GM13976 (cell line): ENCODE results near the gene KCNC1.

Experiments used
- DNase-seq: peaks from one replicate; pipeline ENCODE4 v3.0.0; 2012; ENCODE audit warnings: low spot score
- in situ Hi-C: fragments of 300-500 bp; cut with MboI; formaldehyde crosslinking; loops from one replicate; pipeline ENCODE4 v1.12.0; 2022; ENCODE audit warnings: low sequenced_read_pairs, mixed read lengths, inconsistent platforms; ENCODE audit not compliant: unreplicated experiment
- TF ChIP-seq, protein P1 (sequence below): IDR thresholded peaks from 2 replicates; pipeline ENCODE4 v1.5.1; 2012; ENCODE audit warnings: borderline replicate concordance, mild to moderate bottlenecking; ENCODE audit not compliant: insufficient read depth; ENCODE audit errors: extremely low read depth, missing control alignments, control extremely low read depth

Gene KCNC1

DNA sequence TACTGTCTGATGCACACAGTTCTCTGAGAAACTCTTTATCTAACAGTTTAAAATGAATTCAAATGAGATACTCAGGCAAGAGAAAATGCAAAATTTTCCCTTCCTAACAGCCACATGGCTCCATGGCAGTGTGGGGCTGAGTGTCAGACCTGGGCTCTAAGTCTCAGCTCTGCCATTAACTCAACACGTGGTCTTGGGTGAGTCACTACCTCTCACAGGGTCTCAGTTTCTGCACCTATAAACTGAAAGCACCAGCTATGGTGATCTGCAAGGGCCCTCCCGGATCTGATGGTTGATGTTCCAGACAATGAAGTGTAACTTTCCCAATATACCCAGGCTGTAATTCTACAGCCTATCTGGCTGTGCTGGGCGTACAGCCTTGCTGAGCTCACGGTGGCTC is 70.5 kb downstream of the KCNC1 start:
- in situ Hi-C loops = no loop called here
- TF ChIP-seq, protein P1, sequence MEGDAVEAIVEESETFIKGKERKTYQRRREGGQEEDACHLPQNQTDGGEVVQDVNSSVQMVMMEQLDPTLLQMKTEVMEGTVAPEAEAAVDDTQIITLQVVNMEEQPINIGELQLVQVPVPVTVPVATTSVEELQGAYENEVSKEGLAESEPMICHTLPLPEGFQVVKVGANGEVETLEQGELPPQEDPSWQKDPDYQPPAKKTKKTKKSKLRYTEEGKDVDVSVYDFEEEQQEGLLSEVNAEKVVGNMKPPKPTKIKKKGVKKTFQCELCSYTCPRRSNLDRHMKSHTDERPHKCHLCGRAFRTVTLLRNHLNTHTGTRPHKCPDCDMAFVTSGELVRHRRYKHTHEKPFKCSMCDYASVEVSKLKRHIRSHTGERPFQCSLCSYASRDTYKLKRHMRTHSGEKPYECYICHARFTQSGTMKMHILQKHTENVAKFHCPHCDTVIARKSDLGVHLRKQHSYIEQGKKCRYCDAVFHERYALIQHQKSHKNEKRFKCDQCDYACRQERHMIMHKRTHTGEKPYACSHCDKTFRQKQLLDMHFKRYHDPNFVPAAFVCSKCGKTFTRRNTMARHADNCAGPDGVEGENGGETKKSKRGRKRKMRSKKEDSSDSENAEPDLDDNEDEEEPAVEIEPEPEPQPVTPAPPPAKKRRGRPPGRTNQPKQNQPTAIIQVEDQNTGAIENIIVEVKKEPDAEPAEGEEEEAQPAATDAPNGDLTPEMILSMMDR = no peak
- DNase-seq = no peak

DNA sequence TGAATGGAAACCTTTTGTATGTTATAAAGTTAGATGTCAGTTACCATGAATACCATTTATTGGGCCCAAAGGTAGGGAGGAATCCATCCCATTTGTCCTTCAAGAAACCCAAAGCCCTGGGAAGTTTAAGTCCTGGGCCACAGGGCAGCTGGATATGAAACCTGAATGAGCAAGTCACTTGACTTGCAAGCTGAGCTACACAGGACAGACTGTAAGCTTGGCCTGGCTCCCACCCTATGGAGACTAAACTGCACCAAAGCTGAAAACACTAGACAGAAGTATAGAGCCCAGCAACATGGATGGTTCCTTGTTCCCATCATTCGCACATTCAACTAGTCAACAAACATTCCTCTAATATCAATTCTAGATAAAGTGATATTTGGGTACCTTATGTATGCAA is 71.3 kb downstream of the KCNC1 start:
- in situ Hi-C loops = no loop called here
- DNase-seq = no peak
- TF ChIP-seq, protein P1 = no peak

DNA sequence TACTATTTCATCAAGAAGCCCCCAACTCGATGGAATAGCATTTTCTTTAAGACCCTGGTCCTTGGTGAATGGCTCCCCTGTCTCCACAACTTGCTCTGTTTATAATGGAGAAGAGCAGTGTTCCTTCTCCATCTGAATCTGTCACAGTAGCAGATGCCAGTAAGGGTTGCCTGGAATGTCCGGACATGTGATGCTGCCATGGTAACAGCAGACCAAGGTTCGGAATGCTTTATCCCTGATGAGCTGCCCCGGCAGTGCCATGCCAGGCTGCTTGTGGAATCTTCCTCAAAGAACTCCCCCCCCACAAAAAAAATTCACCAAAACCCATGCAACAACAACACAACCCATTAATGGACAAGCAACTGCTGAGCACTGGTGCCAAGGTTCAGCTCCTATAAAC is 72.5 kb downstream of the KCNC1 start:
- in situ Hi-C loops = no loop called here
- TF ChIP-seq, protein P1 = no peak
- DNase-seq = no peak

DNA sequence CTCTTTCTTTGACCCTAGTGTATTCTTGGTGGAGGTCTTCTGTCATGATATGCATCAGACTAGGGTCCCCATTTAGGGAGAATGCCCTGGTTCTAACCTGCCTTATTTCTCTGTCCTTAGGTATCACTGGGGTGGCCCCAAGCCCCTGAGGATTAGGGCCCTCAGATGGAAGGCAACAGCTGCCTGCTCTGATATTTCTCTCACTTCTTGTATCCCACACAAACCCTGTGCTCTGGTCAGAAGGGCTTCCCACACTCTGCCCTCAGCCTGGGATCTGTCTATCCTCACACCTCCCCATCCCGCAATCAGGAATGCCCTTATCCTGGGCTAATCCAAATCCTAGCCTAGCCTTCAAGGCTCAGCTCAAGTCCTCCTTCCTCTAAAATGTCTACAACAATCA is 75.5 kb downstream of the KCNC1 start:
- no peak for DNase-seq
- TF ChIP-seq, protein P1 = no peak
- in situ Hi-C loops = no loop called here

DNA sequence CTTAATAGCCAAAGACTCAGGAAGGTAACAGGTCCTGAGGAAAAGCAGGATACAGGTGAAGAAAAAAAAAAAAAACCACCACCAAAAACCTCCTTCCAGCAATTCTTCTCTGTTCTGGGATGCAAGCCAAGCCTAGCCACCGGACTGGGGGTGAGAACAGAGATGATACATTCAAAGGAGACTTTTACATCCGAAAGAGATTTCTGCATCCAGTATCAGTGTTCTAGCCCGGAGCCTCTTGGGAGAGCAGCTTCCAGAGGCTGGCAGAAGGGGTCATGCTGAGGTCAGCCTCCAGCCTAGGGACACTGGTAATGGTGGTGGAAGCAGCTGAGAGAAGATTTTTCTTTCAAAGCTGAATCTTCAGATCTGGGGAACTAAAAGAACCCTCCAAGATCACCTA is 76.2 kb downstream of the KCNC1 start:
- in situ Hi-C loops = no loop called here
- no peak for DNase-seq
- TF ChIP-seq, protein P1 = no peak

DNA sequence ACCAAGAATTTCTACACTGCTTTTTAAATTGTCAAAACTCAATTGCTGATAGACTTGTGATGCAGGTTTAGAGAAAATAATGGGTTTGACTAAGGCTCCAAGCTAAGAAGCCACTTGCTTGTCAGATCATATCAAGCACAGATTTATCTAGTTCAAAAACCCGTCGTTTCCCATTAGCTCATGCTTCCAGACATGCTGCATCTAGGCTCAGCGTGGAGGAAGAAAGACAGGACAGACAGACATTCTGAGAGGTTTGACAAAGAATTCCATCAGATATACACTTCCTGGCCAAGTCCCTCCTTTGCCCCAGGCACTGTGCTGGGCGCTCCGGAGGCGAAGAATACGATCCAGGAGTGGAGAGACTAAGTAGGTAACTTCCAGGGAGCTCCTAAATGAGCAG is 76.8 kb downstream of the KCNC1 start:
- in situ Hi-C loops = no loop called here
- TF ChIP-seq, protein P1 = no peak
- no peak for DNase-seq
